ENCODE data around the gene DEPDC1B.

DNA sequence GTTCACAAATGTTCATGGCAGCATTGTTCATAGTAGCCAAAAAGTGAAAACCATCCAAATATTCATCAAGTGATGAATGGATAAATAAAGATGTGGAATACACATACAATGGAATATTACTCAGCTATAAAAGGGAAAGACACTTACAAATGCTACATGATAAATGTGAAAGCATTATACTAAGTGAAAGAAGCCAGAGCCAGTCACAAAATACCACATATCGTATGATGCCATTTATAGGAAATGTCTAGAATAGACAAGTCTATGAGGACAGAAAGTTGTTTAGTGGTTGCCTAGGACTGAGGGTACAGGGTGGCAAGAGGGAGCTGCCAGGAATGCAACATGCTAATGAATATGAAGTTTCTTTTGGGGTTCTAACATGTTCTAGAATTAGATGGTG is 148.7 kb downstream of the DEPDC1B start:
- TF ChIP-seq, protein P1, sequence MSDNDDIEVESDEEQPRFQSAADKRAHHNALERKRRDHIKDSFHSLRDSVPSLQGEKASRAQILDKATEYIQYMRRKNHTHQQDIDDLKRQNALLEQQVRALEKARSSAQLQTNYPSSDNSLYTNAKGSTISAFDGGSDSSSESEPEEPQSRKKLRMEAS (IDR thresholded peaks at IDR 0.05) = no peak
- TF ChIP-seq TAF1 (conservative IDR thresholded peaks at IDR 0.05) (no peak), RAD21 (IDR thresholded peaks at IDR 0.05) (no peak), RXRA (IDR thresholded peaks at IDR 0.05) (no peak), JUND (IDR thresholded peaks at IDR 0.05) (no peak), YY1 (IDR thresholded peaks at IDR 0.05) (no peak)
- TF ChIP-seq, protein P2, sequence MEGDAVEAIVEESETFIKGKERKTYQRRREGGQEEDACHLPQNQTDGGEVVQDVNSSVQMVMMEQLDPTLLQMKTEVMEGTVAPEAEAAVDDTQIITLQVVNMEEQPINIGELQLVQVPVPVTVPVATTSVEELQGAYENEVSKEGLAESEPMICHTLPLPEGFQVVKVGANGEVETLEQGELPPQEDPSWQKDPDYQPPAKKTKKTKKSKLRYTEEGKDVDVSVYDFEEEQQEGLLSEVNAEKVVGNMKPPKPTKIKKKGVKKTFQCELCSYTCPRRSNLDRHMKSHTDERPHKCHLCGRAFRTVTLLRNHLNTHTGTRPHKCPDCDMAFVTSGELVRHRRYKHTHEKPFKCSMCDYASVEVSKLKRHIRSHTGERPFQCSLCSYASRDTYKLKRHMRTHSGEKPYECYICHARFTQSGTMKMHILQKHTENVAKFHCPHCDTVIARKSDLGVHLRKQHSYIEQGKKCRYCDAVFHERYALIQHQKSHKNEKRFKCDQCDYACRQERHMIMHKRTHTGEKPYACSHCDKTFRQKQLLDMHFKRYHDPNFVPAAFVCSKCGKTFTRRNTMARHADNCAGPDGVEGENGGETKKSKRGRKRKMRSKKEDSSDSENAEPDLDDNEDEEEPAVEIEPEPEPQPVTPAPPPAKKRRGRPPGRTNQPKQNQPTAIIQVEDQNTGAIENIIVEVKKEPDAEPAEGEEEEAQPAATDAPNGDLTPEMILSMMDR (IDR thresholded peaks at IDR 0.05; ENCODE audit: low read depth, low read length, missing input control) = no peak
- TF ChIP-seq, protein P3, sequence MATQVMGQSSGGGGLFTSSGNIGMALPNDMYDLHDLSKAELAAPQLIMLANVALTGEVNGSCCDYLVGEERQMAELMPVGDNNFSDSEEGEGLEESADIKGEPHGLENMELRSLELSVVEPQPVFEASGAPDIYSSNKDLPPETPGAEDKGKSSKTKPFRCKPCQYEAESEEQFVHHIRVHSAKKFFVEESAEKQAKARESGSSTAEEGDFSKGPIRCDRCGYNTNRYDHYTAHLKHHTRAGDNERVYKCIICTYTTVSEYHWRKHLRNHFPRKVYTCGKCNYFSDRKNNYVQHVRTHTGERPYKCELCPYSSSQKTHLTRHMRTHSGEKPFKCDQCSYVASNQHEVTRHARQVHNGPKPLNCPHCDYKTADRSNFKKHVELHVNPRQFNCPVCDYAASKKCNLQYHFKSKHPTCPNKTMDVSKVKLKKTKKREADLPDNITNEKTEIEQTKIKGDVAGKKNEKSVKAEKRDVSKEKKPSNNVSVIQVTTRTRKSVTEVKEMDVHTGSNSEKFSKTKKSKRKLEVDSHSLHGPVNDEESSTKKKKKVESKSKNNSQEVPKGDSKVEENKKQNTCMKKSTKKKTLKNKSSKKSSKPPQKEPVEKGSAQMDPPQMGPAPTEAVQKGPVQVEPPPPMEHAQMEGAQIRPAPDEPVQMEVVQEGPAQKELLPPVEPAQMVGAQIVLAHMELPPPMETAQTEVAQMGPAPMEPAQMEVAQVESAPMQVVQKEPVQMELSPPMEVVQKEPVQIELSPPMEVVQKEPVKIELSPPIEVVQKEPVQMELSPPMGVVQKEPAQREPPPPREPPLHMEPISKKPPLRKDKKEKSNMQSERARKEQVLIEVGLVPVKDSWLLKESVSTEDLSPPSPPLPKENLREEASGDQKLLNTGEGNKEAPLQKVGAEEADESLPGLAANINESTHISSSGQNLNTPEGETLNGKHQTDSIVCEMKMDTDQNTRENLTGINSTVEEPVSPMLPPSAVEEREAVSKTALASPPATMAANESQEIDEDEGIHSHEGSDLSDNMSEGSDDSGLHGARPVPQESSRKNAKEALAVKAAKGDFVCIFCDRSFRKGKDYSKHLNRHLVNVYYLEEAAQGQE (IDR thresholded peaks at IDR 0.05) = no peak
- TF ChIP-seq, protein P4, sequence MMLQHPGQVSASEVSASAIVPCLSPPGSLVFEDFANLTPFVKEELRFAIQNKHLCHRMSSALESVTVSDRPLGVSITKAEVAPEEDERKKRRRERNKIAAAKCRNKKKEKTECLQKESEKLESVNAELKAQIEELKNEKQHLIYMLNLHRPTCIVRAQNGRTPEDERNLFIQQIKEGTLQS (IDR thresholded peaks at IDR 0.05) = no peak
